Effector memory CD4-positive, alpha-beta T cell (primary cell): ENCODE data around the gene GH2.
"Not testable (repeated sequence)": the region's sequence is repeated elsewhere in the genome, so short reads cannot be mapped to it uniquely, and the experiment has no call there.

Experiments
- DNase-seq, 3 donors: peaks; one replicate each; pipeline ENCODE4 v3.0.0-alpha.2; 2020
- H3K27ac ChIP-seq: 2 replicates; pipeline ENCODE4 v1.7.0; 2013; ENCODE audit warnings: mild to moderate bottlenecking, low read length, moderate library complexity; ENCODE audit not compliant: insufficient read depth, poor library complexity, severe bottlenecking
- H3K27me3 ChIP-seq: replicated peaks from 2 replicates; pipeline ENCODE4 v1.7.0; 2013; ENCODE audit warnings: mild to moderate bottlenecking, low read length; ENCODE audit not compliant: insufficient read depth, control insufficient read depth, poor library complexity, severe bottlenecking
- H3K36me3 ChIP-seq: 2 replicates; pipeline ENCODE4 v1.7.0; 2013; ENCODE audit warnings: mild to moderate bottlenecking, low read length, moderate library complexity; ENCODE audit not compliant: control insufficient read depth, insufficient read depth
- H3K4me1 ChIP-seq: 2 replicates; pipeline ENCODE4 v1.7.0; 2013; ENCODE audit warnings: low read length, mild to moderate bottlenecking; ENCODE audit not compliant: control insufficient read depth, insufficient read depth, poor library complexity, severe bottlenecking
- H3K4me3 ChIP-seq: 2 replicates; pipeline ENCODE4 v1.7.0; 2013; ENCODE audit warnings: low read length, low read depth, mild to moderate bottlenecking; ENCODE audit not compliant: insufficient read depth, poor library complexity, severe bottlenecking
- H3K9me3 ChIP-seq: 2 replicates; pipeline ENCODE4 v1.7.0; 2013; ENCODE audit warnings: mild to moderate bottlenecking, low read length, moderate library complexity; ENCODE audit not compliant: control insufficient read depth

GH2 gene

GRCh38 chr17:63896524-63897354 is 15.0 kb upstream of the GH2 start, which contains the start of gene CSH1:
CSH1 (minus strand) TSS chr17:63896574; CDS start chr17:63896511, 63 bp downstream.
- not testable (repeated sequence) for H3K9me3 ChIP-seq, H3K27ac ChIP-seq, H3K27me3 ChIP-seq, H3K4me1 ChIP-seq, H3K36me3 ChIP-seq, DNase-seq, H3K4me3 ChIP-seq

GRCh38 chr17:63894821-63895220 is 13.1 kb upstream of the GH2 start:
- not testable (repeated sequence) for DNase-seq, H3K27ac ChIP-seq, H3K9me3 ChIP-seq, H3K36me3 ChIP-seq, H3K4me3 ChIP-seq, H3K27me3 ChIP-seq, H3K4me1 ChIP-seq

- not testable (repeated sequence) for H3K36me3 ChIP-seq, H3K4me3 ChIP-seq, H3K4me1 ChIP-seq, H3K27ac ChIP-seq, DNase-seq, H3K9me3 ChIP-seq, H3K27me3 ChIP-seq
Measured at GRCh38 chr17:63894021-63894420, 12.3 kb upstream of the GH2 start.

- not testable (repeated sequence) for H3K9me3 ChIP-seq, H3K4me3 ChIP-seq, H3K4me1 ChIP-seq, H3K36me3 ChIP-seq, DNase-seq, H3K27ac ChIP-seq, H3K27me3 ChIP-seq
Measured at GRCh38 chr17:63892316-63893037, 10.7 kb upstream of the GH2 start.

GRCh38 chr17:63889026-63889848 is 7.5 kb upstream of the GH2 start:
- not testable (repeated sequence) for H3K36me3 ChIP-seq, DNase-seq, H3K27ac ChIP-seq

GRCh38 chr17:63885119-63885518 is 3.4 kb upstream of the GH2 start:
- DNase-seq, H3K9me3 ChIP-seq, H3K27ac ChIP-seq, H3K36me3 ChIP-seq, H3K27me3 ChIP-seq, H3K4me3 ChIP-seq, H3K4me1 ChIP-seq: not testable (repeated sequence)

More at GRCh38 chr17:63889026-63889848, 7.5 kb upstream of the GH2 start:
- not testable (repeated sequence) for H3K4me3 ChIP-seq, H3K9me3 ChIP-seq, H3K4me1 ChIP-seq, H3K27me3 ChIP-seq

GRCh38 chr17:63882626-63883126 is 932 bp upstream of the GH2 start:
- H3K9me3 ChIP-seq, H3K27me3 ChIP-seq, DNase-seq, H3K4me3 ChIP-seq, H3K36me3 ChIP-seq, H3K27ac ChIP-seq, H3K4me1 ChIP-seq: not testable (repeated sequence)

- H3K27me3 ChIP-seq, H3K27ac ChIP-seq, DNase-seq: not testable (repeated sequence)
Measured at GRCh38 chr17:63881337-63881736, 407 bp downstream of the GH2 start.

GRCh38 chr17:63880706-63881105 is 1.0 kb downstream of the GH2 start:
- no peaks in the 10 kb centered on the region for H3K9me3 ChIP-seq
- no peak overlapping the region for H3K27ac ChIP-seq
- H3K27me3 ChIP-seq, result no peaks in the 10 kb centered on the region
- DNase-seq, result no peak
- no peaks in the 10 kb centered on the region for H3K4me1 ChIP-seq
- H3K4me3 ChIP-seq, result no peak overlapping the region
- no peaks in the 10 kb centered on the region for H3K36me3 ChIP-seq

More at GRCh38 chr17:63881337-63881736, 407 bp downstream of the GH2 start:
- not testable (repeated sequence) for H3K9me3 ChIP-seq, H3K4me1 ChIP-seq, H3K36me3 ChIP-seq, H3K4me3 ChIP-seq
